TTC549 (cell line): ENCODE data around the gene SARS2.
A peak's percentile ranks its signal among the peaks of the same experiment; 100 is the strongest.

ENCODE experiments used
- FAIRE-seq: peaks from 2 replicates; lab custom pipeline; 2012; peaks lifted over from hg19 to GRCh38; lab: Jason Lieb, UNC

SARS2 gene

GRCh38 chr19:38915329-38916321 lies 14.9 kb downstream of the SARS2 start:
- no peak for FAIRE-seq

- no peak for FAIRE-seq
These were observed 16.6 kb downstream of the SARS2 start for GRCh38 chr19:38913958-38914357.

GRCh38 chr19:38912600-38913514 lies 17.7 kb downstream of the SARS2 start:
- no peak for FAIRE-seq

- no peak for FAIRE-seq
These were observed 19.1 kb downstream of the SARS2 start for GRCh38 chr19:38911388-38912001.

GRCh38 chr19:38910488-38910887 lies 20.1 kb downstream of the SARS2 start:
- no peak for FAIRE-seq

DNA sequence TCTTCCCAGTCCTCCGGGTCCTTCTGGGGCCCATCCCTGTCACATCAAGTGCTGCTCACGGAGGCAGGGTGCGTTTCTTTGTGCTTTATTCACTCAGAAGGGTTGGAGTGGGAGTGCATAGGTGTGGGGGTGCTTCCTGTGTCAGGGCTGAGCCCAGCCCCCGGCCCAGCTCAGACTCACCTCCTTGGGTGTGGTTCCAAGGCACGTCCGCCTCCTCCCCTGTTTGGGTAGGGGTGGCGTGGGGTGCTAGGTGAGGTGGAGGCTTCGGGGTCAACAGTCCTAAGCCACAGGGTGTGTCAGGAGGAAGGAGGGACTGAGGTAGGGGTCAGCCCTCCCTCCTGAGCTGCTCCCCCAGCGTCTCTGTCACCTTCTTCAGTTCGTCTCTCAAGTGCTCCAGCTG lies 21.7 kb downstream of the SARS2 start:
- FAIRE-seq: no peak

- no peak for FAIRE-seq
These were observed 22.9 kb downstream of the SARS2 start for GRCh38 chr19:38907670-38908069.

- no peak for FAIRE-seq
These were observed 23.3 kb downstream of the SARS2 start for GRCh38 chr19:38907227-38907626.

- FAIRE-seq: no peak
These were observed 24.9 kb downstream of the SARS2 start for GRCh38 chr19:38905620-38906019.

GRCh38 chr19:38904581-38905539 lies 25.7 kb downstream of the SARS2 start:
- no peak for FAIRE-seq

DNA sequence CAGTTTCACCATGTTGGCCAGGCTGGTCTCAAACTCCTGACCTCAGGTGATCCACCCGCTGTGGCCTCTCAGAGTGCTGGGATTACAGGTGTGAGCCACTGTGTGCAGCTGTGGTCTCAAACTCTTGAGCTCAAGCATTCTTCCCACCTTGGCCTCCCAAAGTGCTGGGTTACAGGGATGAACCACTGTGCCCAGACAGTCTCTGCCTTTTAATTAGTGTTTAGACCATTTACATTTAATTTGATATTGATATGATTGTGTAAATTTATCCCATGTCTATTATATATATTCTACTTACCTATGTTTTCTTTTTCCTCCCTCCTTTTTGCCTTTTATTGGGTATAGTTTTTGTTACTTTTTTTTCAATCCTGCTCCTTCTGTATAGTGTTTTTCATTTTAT lies 28.9 kb downstream of the SARS2 start:
- no peak for FAIRE-seq

DNA sequence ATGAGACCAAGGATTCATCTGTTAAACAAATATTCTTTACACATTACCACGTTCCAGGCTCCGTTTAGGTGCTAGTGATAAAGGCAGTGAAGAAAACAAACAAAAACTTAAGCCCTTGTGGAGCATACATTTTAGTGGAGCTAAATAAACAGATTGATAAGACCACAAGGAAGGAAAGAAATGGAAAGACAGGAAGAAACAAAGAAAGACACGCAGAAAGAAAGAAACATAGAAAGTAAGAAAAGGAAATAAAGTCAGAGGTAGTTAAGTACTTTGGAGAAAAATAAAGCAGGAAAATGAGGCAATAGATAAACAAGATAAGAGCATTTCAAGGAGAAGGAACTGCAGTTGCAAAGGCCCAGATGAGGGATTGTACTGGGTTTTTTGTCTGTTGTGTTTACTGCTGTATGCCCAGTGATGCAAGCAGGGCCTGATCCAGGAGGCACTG lies 29.8 kb downstream of the SARS2 start:
- FAIRE-seq: no peak

- no peak for FAIRE-seq
These were observed 30.3 kb downstream of the SARS2 start for GRCh38 chr19:38900202-38900629.

DNA sequence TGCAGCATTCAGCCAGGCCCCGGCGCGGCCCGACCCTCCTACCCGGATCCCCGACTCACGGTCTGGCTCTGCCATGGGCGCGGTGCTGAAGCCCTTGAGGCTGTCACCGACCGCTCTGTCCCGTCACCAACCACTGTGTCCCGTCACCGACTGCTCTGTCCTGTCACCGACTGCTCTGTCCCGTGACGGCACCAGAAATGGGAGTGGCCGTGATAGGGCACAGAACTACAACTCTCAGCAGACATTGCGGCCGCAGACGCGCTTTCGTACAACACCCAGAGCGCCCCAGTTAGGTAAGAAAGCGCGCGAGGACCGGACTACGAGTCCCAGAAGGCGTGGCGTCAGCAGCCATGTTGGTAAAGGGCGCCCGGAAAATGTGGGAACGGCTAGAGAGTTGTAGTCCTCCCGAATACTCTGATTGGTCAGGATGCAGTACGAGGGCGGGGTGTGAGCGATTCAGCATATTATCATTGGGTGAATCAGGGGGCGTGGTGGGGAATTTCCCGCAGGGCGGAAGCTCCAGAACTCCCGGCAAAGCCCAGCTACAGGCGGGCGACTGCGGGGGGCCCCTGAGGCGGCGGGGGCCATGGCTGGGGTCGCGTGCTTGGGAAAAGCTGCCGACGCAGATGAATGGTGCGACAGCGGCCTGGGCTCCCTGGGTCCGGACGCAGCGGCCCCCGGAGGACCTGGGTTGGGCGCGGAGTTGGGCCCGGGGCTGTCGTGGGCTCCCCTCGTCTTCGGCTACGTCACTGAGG lies 30.9 kb downstream of the SARS2 start, which contains the start of the genes NFKBIB and SIRT2:
TSS of gene NFKBIB (plus strand) at position 523 of the 755 bp plus-strand sequence. CDS start at position 587, 64 bp downstream.
TSS of gene SIRT2 (minus strand) at position 172 of the 755 bp plus-strand sequence. CDS start at position 75, 97 bp downstream.
- peak; percentile 96 for FAIRE-seq

DNA sequence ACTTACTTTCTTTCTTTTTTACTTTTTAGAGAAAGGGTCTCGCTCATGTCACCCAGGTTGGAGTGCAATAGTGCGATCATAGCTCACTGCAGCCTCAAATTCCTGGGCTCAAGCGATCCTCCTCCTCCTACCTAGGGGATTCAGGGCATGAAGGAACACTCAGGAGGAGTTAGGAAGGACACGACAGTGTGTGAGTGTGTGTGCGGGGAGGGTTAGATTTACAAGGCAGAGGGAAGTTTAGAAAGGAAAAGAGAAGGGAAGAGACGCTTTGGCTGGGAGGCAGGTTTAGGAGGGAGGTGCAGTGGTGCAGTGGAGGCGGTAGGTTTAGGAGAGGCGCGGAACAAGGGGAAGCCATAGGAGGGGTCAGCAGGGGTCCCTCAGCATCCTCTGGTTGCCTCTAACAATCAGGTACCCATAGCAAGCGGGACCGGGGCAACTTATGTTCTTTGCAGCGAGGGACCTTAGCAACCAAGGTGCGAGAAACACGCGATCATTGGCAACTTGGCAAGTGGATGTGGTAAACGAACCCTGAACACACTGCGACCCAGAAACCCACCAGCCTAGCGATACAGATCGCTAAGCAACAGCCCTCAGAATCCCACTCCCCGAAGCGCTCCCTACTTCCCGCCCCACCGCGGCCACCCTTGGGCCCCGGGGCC lies 31.6 kb downstream of the SARS2 start:
- no peak for FAIRE-seq

DNA sequence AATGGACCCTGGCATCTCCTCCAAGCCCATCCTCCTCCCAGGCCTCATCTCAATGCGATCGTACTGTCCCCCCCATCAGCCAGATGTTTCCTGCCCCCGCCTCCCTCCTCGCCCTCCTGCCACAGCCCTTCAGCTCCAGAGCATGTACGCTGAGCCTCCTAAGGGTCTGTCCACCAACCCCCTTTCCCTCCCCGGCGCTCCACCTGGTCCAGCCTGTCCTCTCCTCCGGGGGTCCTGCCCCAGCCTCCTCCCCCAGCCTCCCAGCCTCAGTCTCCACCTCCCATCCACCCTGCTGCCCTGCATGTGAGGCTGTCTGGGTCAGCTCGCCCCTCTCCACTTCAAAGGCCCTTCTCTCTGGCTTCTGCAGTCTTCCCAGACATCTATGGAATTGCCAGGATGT lies 35.6 kb downstream of the SARS2 start:
- no peak for FAIRE-seq

DNA sequence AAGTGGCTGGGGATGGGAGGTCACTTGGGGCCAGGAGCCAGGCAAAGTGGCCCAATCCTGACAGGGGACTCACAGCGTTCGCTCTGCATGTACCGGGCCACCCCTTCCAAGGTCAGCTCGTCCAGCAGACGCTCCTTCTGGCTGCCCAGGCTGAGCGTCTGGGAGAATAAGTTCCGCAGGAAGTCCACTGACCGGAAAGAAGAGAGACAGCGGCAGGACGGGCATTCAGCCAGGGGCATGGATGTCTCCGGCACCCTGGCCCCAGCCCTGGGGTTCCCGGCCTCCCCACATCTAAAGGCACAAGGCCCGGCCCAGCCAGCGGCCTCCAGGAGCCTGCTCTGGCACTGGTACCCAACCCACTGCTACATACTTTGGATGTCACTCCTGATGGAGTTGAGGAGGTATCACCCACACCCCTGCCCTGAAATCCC lies 37.2 kb downstream of the SARS2 start:
- no peak for FAIRE-seq

- no peak for FAIRE-seq
These were observed 37.7 kb downstream of the SARS2 start for GRCh38 chr19:38892841-38893240.

- no peak for FAIRE-seq
These were observed 38.8 kb downstream of the SARS2 start for GRCh38 chr19:38891771-38892170.

DNA sequence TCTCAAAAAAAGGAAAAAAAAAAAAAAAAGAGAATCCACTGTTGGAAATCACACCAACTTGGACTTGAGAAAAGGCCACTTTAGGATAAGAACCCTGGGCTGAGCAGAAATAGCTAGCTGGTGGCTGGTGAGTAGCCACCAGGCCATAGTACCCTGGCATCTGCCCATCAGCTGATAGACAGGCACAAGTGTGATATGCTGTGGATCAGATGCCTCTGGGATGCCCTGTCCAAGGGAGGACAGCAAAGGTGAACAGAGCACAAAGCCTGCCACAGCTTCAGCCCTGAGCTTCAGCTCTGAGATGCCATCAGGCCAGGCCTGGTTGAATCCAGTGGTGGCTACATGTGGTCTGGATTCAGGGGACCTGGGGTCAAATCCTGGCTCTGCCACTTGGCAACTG lies 39.9 kb downstream of the SARS2 start:
- FAIRE-seq: no peak
